ENCODE measurements around the gene DBP.
"Not testable (repeated sequence)": the region's sequence is repeated elsewhere in the genome, so short reads cannot be mapped to it uniquely, and the experiment has no call there.

DBP gene

GRCh38 chr19:48636859-48637448 is at the start of gene DBP:
Gene DBP (minus strand): TSS chr19:48637379. CDS start chr19:48636994, 385 bp downstream.
- DNase-seq (ENCODE audit: low spot score) = no peak

- DNase-seq (ENCODE audit: low spot score) = not testable (repeated sequence)
Measured at GRCh38 chr19:48686637-48687036, 49.5 kb upstream of the DBP start.

GRCh38 chr19:48686088-48686487 is 48.9 kb upstream of the DBP start:
- DNase-seq (ENCODE audit: low spot score) = no peak

GRCh38 chr19:48685583-48685982 is 48.4 kb upstream of the DBP start:
- DNase-seq (ENCODE audit: low spot score) = no peak

GRCh38 chr19:48683349-48683748 is 46.2 kb upstream of the DBP start:
- no peak for DNase-seq (ENCODE audit: low spot score)

- DNase-seq (ENCODE audit: low spot score) = no peak
Measured at GRCh38 chr19:48681127-48681470, 43.9 kb upstream of the DBP start.

- DNase-seq (ENCODE audit: low spot score) = no peak
Measured at GRCh38 chr19:48680436-48681126, 43.4 kb upstream of the DBP start.

GRCh38 chr19:48680006-48680405 is 42.8 kb upstream of the DBP start:
- not testable (repeated sequence) for DNase-seq (ENCODE audit: low spot score)

GRCh38 chr19:48678201-48678600 is 41.0 kb upstream of the DBP start:
- no peak for DNase-seq (ENCODE audit: low spot score)

- no peak for DNase-seq (ENCODE audit: low spot score)
Measured at GRCh38 chr19:48676887-48677286, 39.7 kb upstream of the DBP start.

GRCh38 chr19:48676487-48676886 is 39.3 kb upstream of the DBP start:
- DNase-seq (ENCODE audit: low spot score) = no peak

- peak; percentile 97 for DNase-seq (ENCODE audit: low spot score)
Measured at GRCh38 chr19:48674921-48675824, 38.0 kb upstream of the DBP start.

- no peak for DNase-seq (ENCODE audit: low spot score)
Measured at GRCh38 chr19:48674216-48674809, 37.1 kb upstream of the DBP start.

- DNase-seq (ENCODE audit: low spot score) = no peak
Measured at GRCh38 chr19:48673436-48674100, 36.4 kb upstream of the DBP start.

GRCh38 chr19:48672994-48673393 is 35.8 kb upstream of the DBP start, which contains the start of gene NTN5:
Gene NTN5 (minus strand): TSS chr19:48673017. CDS start chr19:48670986, 2,031 bp downstream.
- no peak for DNase-seq (ENCODE audit: low spot score)

GRCh38 chr19:48671446-48671995 is 34.3 kb upstream of the DBP start:
- no peak for DNase-seq (ENCODE audit: low spot score)

- no peak for DNase-seq (ENCODE audit: low spot score)
Measured at GRCh38 chr19:48670699-48671445, 33.7 kb upstream of the DBP start.

GRCh38 chr19:48669903-48670668 is 32.9 kb upstream of the DBP start:
- DNase-seq (ENCODE audit: low spot score) = no peak

- no peak for DNase-seq (ENCODE audit: low spot score)
Measured at GRCh38 chr19:48668761-48669160, 31.6 kb upstream of the DBP start.

- DNase-seq (ENCODE audit: low spot score) = no peak
Measured at GRCh38 chr19:48668332-48668731, 31.2 kb upstream of the DBP start.
